NT2/D1 (cell line): ENCODE measurements around the gene ELMOD1.

ENCODE experiments used
- SUZ12 ChIP-seq: IDR thresholded peaks from 2 replicates; pipeline ENCODE4 v1.6.1; 2011; ENCODE audit not compliant: insufficient read length, insufficient read depth; ENCODE audit errors: extremely low read depth
- YY1 ChIP-seq: IDR thresholded peaks from 2 replicates; pipeline ENCODE4 v1.6.1; 2011; ENCODE audit not compliant: insufficient read length, insufficient read depth
- ZNF274 ChIP-seq: IDR thresholded peaks from 2 replicates; pipeline ENCODE4 v1.6.1; 2011; ENCODE audit warnings: mild to moderate bottlenecking, low read depth, low read length

DNA sequence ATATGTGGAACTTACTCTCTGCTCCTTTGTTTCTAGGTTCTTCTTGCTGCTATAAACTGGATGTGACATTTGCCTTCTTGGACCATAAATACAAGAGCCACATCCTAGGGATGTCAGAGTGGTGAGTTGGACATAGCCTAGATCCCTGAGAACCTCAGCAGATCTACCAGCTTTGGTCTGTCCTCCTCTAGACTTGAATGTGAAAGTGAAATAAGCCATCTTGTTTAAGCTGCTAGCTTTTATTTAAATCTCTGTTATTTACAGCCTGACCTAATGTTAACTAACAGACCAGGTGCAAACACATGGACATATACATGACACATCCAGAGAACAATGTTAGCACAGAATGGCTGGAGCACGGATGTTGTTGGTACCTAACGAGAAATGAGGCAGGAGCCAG lies 85.0 kb downstream of the ELMOD1 start:
- TF ChIP-seq YY1 (no peak), ZNF274 (no peak), SUZ12 (no peak)
